A673 (cell line): Measurements from ENCODE around the gene CLTC.

Source experiments
- EZH2 ChIP-seq: fragments of 200-600 bp; sonication (generic); IDR thresholded peaks from 2 replicates; pipeline ENCODE4 v1.6.1; 2017; ENCODE audit warnings: borderline replicate concordance, low read depth, mild to moderate bottlenecking, mixed read lengths, antibody characterized with exemption, low read length; ENCODE audit not compliant: poor library complexity, severe bottlenecking
- TF ChIP-seq, protein P1 (sequence below): fragments of 300-800, 200-600 bp; sonication (generic); conservative IDR thresholded peaks from 2 replicates; pipeline ENCODE4 v1.5.1; 2017; ENCODE audit warnings: low read depth, mild to moderate bottlenecking, antibody characterized with exemption, low read length, moderate library complexity, mixed read lengths

GRCh38 chr17:59688496-59688895, 68.8 kb downstream of the CLTC start:
- TF ChIP-seq, protein P1, sequence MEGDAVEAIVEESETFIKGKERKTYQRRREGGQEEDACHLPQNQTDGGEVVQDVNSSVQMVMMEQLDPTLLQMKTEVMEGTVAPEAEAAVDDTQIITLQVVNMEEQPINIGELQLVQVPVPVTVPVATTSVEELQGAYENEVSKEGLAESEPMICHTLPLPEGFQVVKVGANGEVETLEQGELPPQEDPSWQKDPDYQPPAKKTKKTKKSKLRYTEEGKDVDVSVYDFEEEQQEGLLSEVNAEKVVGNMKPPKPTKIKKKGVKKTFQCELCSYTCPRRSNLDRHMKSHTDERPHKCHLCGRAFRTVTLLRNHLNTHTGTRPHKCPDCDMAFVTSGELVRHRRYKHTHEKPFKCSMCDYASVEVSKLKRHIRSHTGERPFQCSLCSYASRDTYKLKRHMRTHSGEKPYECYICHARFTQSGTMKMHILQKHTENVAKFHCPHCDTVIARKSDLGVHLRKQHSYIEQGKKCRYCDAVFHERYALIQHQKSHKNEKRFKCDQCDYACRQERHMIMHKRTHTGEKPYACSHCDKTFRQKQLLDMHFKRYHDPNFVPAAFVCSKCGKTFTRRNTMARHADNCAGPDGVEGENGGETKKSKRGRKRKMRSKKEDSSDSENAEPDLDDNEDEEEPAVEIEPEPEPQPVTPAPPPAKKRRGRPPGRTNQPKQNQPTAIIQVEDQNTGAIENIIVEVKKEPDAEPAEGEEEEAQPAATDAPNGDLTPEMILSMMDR = no peak
- TF ChIP-seq EZH2 = no peak
